SW 1271 (cell line): ENCODE data around the gene ANKRD39.

Experiments used
- DNase-seq, 2 experiments: peaks; one replicate each; lab custom pipeline; 2025; lab: John Stamatoyannopoulos, UW

ANKRD39 gene

GRCh38 chr2:96887493-96888012, 29.7 kb upstream of the ANKRD39 start:
- DNase-seq = no peak

GRCh38 chr2:96885432-96886347, 27.9 kb upstream of the ANKRD39 start:
- DNase-seq = no peak

GRCh38 chr2:96884299-96885094, 26.7 kb upstream of the ANKRD39 start:
- no peak for DNase-seq

GRCh38 chr2:96883306-96883705, 25.5 kb upstream of the ANKRD39 start:
- DNase-seq = no peak

GRCh38 chr2:96882906-96883305, 25.1 kb upstream of the ANKRD39 start:
- DNase-seq = no peak

- DNase-seq = no peak
Measured at GRCh38 chr2:96882230-96882629, 24.4 kb upstream of the ANKRD39 start.

GRCh38 chr2:96881349-96882195, 23.8 kb upstream of the ANKRD39 start:
- no peak for DNase-seq

- no peak for DNase-seq
Measured at GRCh38 chr2:96880891-96881273, 23.1 kb upstream of the ANKRD39 start.

- DNase-seq = no peak
Measured at GRCh38 chr2:96879545-96880040, 21.8 kb upstream of the ANKRD39 start.

- DNase-seq = no peak
Measured at GRCh38 chr2:96878796-96879544, 21.2 kb upstream of the ANKRD39 start.

- no peak for DNase-seq
Measured at GRCh38 chr2:96878171-96878570, 20.4 kb upstream of the ANKRD39 start.

GRCh38 chr2:96877631-96878092, 19.8 kb upstream of the ANKRD39 start:
- DNase-seq = no peak

- DNase-seq = no peak
Measured at GRCh38 chr2:96877042-96877451, 19.2 kb upstream of the ANKRD39 start.

- no peak for DNase-seq
Measured at GRCh38 chr2:96876269-96877041, 18.6 kb upstream of the ANKRD39 start.

- DNase-seq = no peak
Measured at GRCh38 chr2:96875498-96876268, 17.9 kb upstream of the ANKRD39 start.

GRCh38 chr2:96874198-96874831, 16.5 kb upstream of the ANKRD39 start:
- DNase-seq = no peak

- no peak for DNase-seq
Measured at GRCh38 chr2:96873651-96874096, 15.9 kb upstream of the ANKRD39 start.

- DNase-seq = no peak
Measured at GRCh38 chr2:96872591-96873349, 15.0 kb upstream of the ANKRD39 start.
